HG02938 (cell line): ENCODE data around the gene OR8G5.
"Not testable (repeated sequence)": the region's sequence is repeated elsewhere in the genome, so short reads cannot be mapped to it uniquely, and the experiment has no call there.

ENCODE experiments used
- ATAC-seq: cut with Tn5 transposase; IDR thresholded peaks from one replicate; pipeline ENCODE4 v1.9.1; 2021; ENCODE audit warnings: mild to moderate bottlenecking, moderate library complexity; ENCODE audit not compliant: unreplicated experiment

Gene OR8G5, protein sequence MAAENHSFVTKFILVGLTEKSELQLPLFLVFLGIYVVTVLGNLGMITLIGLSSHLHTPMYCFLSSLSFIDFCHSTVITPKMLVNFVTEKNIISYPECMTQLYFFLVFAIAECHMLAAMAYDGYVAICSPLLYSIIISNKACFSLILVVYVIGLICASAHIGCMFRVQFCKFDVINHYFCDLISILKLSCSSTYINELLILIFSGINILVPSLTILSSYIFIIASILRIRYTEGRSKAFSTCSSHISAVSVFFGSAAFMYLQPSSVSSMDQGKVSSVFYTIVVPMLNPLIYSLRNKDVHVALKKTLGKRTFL

GRCh38 chr11:124256076-124256475 is at the start of gene OR8G5:
OR8G5 (plus strand) TSS chr11:124256376; CDS start chr11:124264932, 8,556 bp downstream.
- ATAC-seq, result no peak

DNA sequence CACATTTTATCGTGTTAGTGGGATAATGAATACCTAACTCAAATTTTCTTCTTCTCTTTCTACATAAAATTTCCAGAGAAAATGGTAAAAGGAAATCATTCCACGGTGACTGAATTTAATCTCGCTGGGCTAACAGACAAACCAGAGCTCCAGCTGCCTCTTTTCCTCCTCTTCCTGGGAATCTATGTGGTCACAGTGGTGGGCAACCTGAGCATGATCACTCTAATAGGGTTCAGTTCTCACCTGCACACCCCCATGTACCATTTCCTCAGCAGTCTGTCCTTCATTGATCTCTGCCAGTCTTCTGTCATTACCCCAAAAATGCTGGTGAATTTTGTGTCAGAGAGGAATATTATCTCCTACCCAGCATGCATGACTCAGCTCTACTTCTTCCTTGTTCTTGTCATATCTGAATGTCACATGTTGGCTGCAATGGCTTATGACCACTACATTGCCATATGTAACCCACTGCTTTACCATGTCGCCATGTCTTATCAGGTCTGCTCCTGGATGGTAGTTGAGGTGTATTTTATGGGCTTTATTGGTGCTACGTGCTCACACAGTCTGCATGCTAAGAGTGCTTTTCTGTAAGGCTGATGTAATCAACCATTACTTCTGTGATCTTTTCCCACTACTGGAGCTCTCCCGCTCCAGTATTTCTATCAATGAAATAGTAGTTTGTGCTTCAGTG is 48.9 kb upstream of the OR8G5 start:
- ATAC-seq, result no peak

DNA sequence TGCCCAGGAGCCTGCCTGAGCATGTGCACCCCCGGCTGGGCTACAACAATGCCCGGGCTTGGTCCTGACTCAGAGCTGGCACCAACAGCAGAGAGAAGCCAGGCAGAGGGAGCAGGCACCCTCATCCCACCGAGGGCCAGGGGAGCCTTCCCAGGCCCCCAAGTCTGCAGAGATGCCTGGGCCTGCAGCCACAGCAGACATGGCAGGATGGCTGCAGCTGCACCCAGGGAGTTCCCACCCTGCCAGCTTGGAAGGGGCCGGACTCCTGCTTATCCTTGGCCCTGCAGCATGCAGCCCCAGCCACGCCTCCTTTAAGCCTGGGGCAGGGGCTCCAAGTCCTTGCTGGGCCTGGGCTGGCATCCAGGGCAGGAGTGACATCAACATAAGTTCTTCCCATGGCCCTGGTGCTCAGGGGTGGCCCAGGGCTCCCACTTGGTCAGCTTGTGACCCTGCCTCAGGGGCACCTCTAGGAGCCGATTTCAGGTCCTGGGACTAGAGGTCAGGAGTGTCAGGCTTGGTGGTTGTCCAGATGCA is 46.3 kb upstream of the OR8G5 start:
- ATAC-seq, result no peak

GRCh38 chr11:124210421-124210820 is 45.8 kb upstream of the OR8G5 start:
- ATAC-seq, result no peak

DNA sequence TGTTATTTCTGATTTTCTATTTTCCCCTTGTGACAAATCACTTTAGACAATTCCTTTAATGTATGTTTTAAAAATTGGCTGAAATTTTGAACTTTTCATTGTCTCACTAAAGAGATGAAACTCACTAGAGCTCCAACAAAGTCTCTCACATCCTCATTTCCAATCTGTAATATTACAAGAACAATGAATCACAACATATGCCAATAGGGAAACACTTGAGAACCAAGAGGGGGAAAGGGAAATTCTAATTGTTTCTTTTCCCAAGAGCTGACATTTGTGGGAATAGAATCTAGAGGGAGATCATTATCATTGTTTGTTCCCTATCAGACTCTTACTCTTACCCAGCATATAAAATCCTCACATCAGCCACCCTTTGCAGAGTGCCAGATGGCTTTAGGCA is 44.9 kb upstream of the OR8G5 start:
- no peak for ATAC-seq

- no peak for ATAC-seq
Observed at GRCh38 chr11:124214027-124214426, 42.1 kb upstream of the OR8G5 start.

DNA sequence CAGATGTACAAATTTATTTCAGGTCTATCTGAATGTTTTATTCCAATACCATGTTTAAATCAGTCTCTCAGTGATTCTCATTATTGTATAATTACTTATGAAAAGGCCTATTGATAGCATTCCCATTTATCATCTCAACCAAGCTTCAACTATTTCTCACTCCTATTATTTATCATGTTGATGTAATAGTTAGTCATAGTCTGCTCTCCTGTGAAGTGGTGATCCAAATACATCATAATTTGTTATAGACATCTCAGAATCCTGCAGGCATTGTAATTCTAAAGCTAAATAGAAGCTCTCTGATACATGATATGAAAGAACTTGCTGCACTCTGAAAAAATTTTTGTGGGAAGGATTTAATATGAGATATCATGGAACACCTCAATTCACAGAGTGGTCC is 37.0 kb upstream of the OR8G5 start:
- ATAC-seq, result no peak

- ATAC-seq, result no peak
Observed at GRCh38 chr11:124222407-124222806, 33.8 kb upstream of the OR8G5 start.

- ATAC-seq, result not testable (repeated sequence)
Observed at GRCh38 chr11:124224618-124225423, 31.4 kb upstream of the OR8G5 start.

DNA sequence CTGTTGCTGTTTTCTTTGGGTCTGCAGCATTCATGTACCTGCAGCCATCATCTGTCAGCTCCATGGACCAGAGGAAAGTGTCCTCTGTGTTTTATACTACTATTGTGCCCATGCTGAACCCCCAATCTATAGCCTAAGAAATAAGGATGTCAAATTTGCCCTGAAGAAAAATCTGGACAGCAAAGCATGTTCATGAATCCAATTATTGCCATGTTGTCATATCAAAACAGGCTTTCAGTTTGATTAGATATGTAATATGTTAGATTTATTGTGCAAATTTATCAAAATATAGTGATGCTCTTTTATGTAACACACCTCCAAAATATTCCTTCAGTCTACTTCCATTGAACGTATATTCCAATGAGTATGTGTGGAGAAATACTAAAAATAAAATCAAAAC is 30.7 kb upstream of the OR8G5 start:
- no peak for ATAC-seq

GRCh38 chr11:124233376-124233775 is 22.8 kb upstream of the OR8G5 start:
- ATAC-seq, result no peak

DNA sequence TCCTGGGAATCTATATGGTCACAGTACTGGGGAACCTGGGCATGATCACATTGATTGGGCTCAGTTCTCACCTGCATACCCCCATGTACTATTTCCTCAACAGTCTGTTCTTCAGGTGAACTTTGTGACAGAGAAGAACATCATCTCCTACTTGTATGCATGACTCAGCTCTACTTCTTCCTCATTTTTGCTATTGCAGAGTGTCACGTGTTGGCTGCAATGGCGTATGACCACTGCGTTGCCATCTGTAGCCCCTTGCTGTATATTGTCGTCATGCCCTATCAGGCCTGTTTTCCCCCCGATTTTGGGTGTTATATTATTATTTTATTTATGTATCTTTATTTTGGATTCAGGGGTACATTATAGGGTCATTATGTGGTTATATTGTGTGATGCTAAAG is 17.7 kb upstream of the OR8G5 start:
- ATAC-seq, result no peak

- no peak for ATAC-seq
Observed at GRCh38 chr11:124240621-124241397, 15.4 kb upstream of the OR8G5 start, which contains the start of gene OR8G1. OR8G1 (plus strand) TSS chr11:124241095; CDS start chr11:124249676, 8,581 bp downstream.

- ATAC-seq, result not testable (repeated sequence)
Observed at GRCh38 chr11:124249869-124250268, 6.3 kb upstream of the OR8G5 start.

GRCh38 chr11:124265041-124265440 is 8.9 kb downstream of the OR8G5 start:
- not testable (repeated sequence) for ATAC-seq

DNA sequence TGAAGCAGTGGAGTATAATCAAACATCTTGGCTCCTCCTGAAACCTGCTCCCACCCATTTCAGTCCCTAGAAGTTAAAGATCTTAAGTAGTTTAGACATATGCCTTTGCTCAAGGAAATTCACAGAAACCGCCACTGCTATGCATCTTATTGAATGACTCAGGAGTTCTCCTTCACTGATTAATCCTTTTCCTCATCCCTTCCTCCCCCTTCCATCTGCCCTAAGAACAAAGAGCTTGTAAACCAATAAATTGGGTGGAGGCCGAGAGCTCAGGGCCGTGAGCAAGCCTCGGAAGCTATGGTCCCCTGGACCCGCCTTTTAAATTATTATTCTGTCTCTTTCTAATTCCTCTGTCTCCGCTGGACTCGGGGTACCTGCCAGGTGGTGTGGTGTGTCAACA is 14.7 kb downstream of the OR8G5 start:
- ATAC-seq, result not testable (repeated sequence)

- no peak for ATAC-seq
Observed at GRCh38 chr11:124274000-124274399, 17.8 kb downstream of the OR8G5 start.

GRCh38 chr11:124276081-124276480 is 19.9 kb downstream of the OR8G5 start:
- no peak for ATAC-seq

- ATAC-seq, result no peak
Observed at GRCh38 chr11:124277207-124277606, 21.0 kb downstream of the OR8G5 start.

GRCh38 chr11:124277804-124278203 is 21.6 kb downstream of the OR8G5 start:
- ATAC-seq, result no peak
